Lower leg skin (tissue), 3 donors: ENCODE data around the gene CENPX.

Experiments used
- POLR2A ChIP-seq, 2 donors: fragments of 450-650 bp; IDR thresholded peaks; one replicate each; pipeline ENCODE4 v1.6.1; 2016 to 2017; ENCODE audit warnings: antibody characterized with exemption in 2 of 2, mild to moderate bottlenecking in 1 of 2, moderate library complexity in 1 of 2
- TF ChIP-seq, protein P1 (sequence below), 3 donors: fragments of 450-650 bp; IDR thresholded peaks; one replicate each; pipeline ENCODE4 v1.5.1; 2016; ENCODE audit warnings: antibody characterized with exemption in 3 of 3, mild to moderate bottlenecking in 3 of 3, moderate library complexity in 2 of 3

DNA sequence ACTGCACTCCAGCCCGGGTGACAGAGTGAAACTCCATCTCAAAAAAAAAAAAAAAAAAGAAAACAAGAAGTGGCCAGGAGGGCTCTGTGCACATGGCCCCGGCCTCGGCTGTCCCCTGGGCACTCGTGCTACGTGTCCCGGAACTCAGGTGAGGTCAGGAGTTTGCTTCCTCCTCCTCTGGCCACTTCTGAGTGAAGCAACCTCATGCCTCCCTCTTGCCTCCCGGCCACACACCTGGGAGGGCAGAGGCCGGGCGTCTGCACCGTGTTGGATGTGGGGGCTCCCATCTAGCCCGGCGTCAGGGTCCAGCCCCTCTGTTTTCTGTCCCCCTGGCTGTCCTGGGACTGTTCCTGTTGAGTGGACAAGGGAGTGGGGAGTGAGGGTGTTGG lies 23.1 kb downstream of the CENPX start:
- no peak for TF ChIP-seq POLR2A (IDR thresholded peaks at IDR 0.05)
- TF ChIP-seq, protein P1, sequence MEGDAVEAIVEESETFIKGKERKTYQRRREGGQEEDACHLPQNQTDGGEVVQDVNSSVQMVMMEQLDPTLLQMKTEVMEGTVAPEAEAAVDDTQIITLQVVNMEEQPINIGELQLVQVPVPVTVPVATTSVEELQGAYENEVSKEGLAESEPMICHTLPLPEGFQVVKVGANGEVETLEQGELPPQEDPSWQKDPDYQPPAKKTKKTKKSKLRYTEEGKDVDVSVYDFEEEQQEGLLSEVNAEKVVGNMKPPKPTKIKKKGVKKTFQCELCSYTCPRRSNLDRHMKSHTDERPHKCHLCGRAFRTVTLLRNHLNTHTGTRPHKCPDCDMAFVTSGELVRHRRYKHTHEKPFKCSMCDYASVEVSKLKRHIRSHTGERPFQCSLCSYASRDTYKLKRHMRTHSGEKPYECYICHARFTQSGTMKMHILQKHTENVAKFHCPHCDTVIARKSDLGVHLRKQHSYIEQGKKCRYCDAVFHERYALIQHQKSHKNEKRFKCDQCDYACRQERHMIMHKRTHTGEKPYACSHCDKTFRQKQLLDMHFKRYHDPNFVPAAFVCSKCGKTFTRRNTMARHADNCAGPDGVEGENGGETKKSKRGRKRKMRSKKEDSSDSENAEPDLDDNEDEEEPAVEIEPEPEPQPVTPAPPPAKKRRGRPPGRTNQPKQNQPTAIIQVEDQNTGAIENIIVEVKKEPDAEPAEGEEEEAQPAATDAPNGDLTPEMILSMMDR (IDR thresholded peaks at IDR 0.05), result no peak
